NB4 (cell line): ENCODE data around the gene WDR38.

Source experiments
- CTCF ChIP-seq: IDR thresholded peaks from one replicate; pipeline ENCODE4 v1.5.1; 2012; ENCODE audit warnings: low read depth, low read length
- MAX ChIP-seq: IDR thresholded peaks from 2 replicates; pipeline ENCODE4 v1.6.1; 2011; ENCODE audit warnings: low read depth, low read length
- MYC ChIP-seq: IDR thresholded peaks from 2 replicates; pipeline ENCODE4 v1.6.1; 2011; ENCODE audit warnings: low read depth, low read length
- POLR2A ChIP-seq: IDR thresholded peaks from 2 replicates; pipeline ENCODE4 v1.6.1; 2011; ENCODE audit warnings: mild to moderate bottlenecking; ENCODE audit not compliant: insufficient read length; ENCODE audit errors: extremely low read depth

GRCh38 chr9:124894035-124894740 lies 40.9 kb downstream of the WDR38 start:
- TF ChIP-seq CTCF, result no peak
- no peak for TF ChIP-seq MYC
- no peak for TF ChIP-seq POLR2A
- TF ChIP-seq MAX, result no peak
